ENCODE results near the gene DYNLT1. TPM values are rescaled to one million over a fixed set of nuclear protein-coding genes. Genes with fewer than 3 reads are reported as not detected.

DYNLT1 gene
- total RNA-seq, 3 donors from 2014 or later (not counting 1 experiment from before 2014, with no cell fraction given) = 85.7 to 106 (median 86.8) TPM

DNA sequence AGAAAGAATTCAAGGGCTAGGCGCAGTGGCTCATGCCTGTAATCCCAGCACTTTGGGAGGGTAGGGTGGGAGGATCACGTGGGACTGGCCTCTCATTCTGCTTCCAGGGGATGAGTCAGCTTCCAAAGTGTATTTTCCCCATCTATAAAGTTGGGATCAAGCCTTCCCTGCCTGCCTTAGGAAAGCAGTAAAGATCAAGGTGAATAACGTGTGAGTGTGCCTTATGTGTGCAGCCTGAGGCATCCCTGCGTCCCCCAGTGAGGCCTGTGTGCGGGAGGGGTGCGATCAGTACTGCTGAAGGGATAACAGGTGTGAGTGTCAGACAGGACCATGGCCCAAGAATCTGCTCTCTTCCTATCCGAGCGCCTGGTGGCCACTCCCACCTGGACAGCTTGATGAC is 57.9 kb downstream of the DYNLT1 start:
- no peaks in the 10 kb centered on the region for H3K9me3 Mint-ChIP-seq
- Histone ChIP-seq H3K9me3 (ENCODE audit: control insufficient read depth, insufficient read depth, low read length) (no peaks in the 10 kb centered on the region), H3K36me3 (ENCODE audit: control insufficient read depth, insufficient read depth, low read length) (peaks cover 71% of the 10 kb centered on the region), H3K4me1 (ENCODE audit: control insufficient read depth, insufficient read depth, low read length) (no peaks in the 10 kb centered on the region), H3K27ac (ENCODE audit: low read length) (no peak overlapping the region), H3K4me3 (ENCODE audit: low read length) (no peak overlapping the region), H3K27me3 (ENCODE audit: control insufficient read depth, insufficient read depth, low read length) (no peaks in the 10 kb centered on the region)
- no peak for DNase-seq
- peaks cover 22 to 23% of the 10 kb centered on the region in 2 donors for H3K4me1 Mint-ChIP-seq
- TF ChIP-seq, protein P1, sequence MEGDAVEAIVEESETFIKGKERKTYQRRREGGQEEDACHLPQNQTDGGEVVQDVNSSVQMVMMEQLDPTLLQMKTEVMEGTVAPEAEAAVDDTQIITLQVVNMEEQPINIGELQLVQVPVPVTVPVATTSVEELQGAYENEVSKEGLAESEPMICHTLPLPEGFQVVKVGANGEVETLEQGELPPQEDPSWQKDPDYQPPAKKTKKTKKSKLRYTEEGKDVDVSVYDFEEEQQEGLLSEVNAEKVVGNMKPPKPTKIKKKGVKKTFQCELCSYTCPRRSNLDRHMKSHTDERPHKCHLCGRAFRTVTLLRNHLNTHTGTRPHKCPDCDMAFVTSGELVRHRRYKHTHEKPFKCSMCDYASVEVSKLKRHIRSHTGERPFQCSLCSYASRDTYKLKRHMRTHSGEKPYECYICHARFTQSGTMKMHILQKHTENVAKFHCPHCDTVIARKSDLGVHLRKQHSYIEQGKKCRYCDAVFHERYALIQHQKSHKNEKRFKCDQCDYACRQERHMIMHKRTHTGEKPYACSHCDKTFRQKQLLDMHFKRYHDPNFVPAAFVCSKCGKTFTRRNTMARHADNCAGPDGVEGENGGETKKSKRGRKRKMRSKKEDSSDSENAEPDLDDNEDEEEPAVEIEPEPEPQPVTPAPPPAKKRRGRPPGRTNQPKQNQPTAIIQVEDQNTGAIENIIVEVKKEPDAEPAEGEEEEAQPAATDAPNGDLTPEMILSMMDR (IDR thresholded peaks at IDR 0.05) = no peak
- H3K36me3 Mint-ChIP-seq = peaks cover 16% of the 10 kb centered on the region
- no peak overlapping the region for H3K27ac Mint-ChIP-seq
- 99% methylated on average over 8 of the region's 8 CpGs for WGBS (ENCODE audit: insufficient coverage)
- no peak for ATAC-seq
- intact Hi-C loops (cut with micrococcal nuclease) = no loop called here
- no peak overlapping the region for H3K4me3 Mint-ChIP-seq
- H3K27me3 Mint-ChIP-seq (ENCODE audit: low read depth in 2 of 2) = no peaks in the 10 kb centered on the region

Other genes with a start within 250 kb of the DYNLT1 start
- gene TMEM181, start 84.7 kb downstream of the DYNLT1 start, total RNA-seq = 10 to 100 TPM; 44.8 to 60.9 (median 45.0) TPM
- gene SYTL3, start 5.3 kb upstream of the DYNLT1 start, total RNA-seq = 100 to 1,000 TPM in 1 of 3 donors, 10 to 100 TPM in 2; 84.1 to 143 (median 89.0) TPM
- gene EZR, start 174.6 kb upstream of the DYNLT1 start, total RNA-seq = 100 to 1,000 TPM; 119 to 157 (median 133) TPM